GM18907 (cell line): ENCODE measurements around the gene ACSF3.
A peak's percentile ranks its signal among the peaks of the same experiment; 100 is the strongest.

Experiments used
- ATAC-seq: cut with Tn5 transposase; IDR thresholded peaks from one replicate; pipeline ENCODE4 v1.9.1; 2021; ENCODE audit warnings: mild to moderate bottlenecking, moderate library complexity; ENCODE audit not compliant: unreplicated experiment

Gene ACSF3

GRCh38 chr16:89093602-89094251 is at the start of gene ACSF3:
Gene ACSF3, plus strand, starts transcription at chr16:89093852. Its CDS starts 6,830 bp downstream, at chr16:89100682.
- peak; percentile 45 for ATAC-seq

DNA sequence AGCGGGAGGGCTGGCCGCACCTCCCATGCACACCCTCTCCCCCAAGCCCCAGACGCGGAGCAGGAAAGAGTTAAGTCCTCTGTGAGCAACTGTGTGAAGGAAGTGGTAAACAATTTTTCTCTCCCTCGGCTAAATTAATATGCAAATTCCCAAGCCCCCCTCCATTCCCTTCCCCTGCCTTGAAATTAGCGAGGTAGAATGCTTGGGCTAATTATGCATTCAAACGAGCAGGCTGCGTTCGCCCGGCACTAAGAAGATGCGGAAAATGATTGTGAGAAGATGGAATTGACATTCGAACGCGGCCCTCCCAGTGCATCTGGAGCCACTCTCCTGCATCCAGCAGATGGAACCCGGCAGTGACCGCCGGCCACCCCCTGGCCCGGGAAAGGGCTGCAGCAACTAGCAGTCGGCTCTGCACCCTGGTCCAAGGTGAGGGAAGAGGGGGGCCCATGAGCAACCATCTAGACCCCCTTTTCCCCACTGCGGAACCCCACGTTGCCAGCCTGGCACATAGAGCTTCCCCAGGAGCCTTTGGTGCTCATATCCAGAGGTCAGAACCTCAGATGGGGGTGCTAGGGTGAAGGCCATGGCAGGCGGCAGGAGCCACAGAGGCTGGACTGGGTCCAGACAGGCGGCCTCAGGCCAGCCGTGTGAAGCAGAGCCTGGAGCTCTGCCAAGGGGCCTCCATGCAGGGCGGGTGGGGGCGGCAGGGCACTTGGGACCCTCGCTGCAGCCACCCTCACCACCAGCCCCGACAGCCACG is 49.1 kb upstream of the ACSF3 start:
- ATAC-seq: no peak

GRCh38 chr16:89045181-89045815 is 48.4 kb upstream of the ACSF3 start:
- no peak for ATAC-seq

DNA sequence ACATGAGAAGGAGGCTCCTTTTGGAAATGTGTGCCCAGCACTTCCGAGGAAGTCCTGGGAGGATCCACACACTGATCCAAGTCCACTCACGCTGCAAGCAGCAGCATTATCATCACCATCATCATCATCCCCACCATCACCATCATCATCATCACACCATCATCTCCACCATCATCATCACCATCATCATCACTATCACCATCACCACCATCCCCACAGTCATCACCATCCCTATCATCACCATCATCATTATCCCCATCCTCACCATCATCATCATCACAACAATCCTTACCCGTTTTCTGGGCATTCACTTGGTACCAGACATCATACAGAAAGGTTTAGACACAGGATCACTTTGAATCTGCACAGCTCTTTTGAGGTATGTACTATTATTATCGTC is 47.8 kb upstream of the ACSF3 start:
- no peak for ATAC-seq

- no peak for ATAC-seq
These were observed 47.2 kb upstream of the ACSF3 start for GRCh38 chr16:89046491-89046890.

GRCh38 chr16:89047331-89048089 is 46.1 kb upstream of the ACSF3 start:
- no peak for ATAC-seq

- no peak for ATAC-seq
These were observed 45.4 kb upstream of the ACSF3 start for GRCh38 chr16:89048090-89048725.

GRCh38 chr16:89048871-89049422 is 44.7 kb upstream of the ACSF3 start:
- no peak for ATAC-seq

- no peak for ATAC-seq
These were observed 44.1 kb upstream of the ACSF3 start for GRCh38 chr16:89049484-89050118.

DNA sequence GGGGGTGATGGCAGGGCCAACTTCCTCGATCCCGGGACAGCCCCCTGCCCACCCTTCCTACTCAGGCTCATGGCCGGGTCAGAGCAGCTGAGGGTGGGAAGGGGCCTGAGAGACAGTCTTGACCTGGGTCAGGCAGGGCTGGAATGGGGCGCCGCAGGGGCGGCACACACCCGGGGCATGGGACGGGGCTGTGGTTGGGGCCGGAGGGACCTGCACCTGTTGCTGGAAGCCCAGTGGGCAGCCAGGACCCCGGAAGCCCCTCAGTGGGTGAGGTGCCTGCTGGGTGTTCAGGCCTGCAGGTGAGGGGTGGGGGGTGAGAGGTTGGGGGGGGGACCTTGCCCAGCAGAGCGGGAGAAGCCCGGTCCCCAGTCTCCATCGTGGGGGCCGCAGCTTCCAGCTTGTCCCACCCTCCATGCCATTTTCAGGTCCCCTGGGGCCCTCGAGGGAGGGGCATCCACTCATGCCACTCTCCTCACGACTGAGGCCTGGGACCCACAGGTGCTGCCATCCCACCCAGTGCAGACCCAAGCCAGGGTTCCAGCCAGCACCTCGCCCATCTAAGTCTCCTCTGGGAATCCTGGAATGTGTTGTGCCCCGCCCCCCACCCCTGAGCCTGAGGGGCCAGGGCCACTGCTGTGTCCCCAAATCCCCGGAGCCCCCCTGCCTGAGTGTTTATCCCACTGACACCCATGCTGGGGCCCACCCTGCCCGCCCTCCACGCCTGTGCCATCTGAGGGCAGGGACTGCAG is 43.4 kb upstream of the ACSF3 start:
- no peak for ATAC-seq

DNA sequence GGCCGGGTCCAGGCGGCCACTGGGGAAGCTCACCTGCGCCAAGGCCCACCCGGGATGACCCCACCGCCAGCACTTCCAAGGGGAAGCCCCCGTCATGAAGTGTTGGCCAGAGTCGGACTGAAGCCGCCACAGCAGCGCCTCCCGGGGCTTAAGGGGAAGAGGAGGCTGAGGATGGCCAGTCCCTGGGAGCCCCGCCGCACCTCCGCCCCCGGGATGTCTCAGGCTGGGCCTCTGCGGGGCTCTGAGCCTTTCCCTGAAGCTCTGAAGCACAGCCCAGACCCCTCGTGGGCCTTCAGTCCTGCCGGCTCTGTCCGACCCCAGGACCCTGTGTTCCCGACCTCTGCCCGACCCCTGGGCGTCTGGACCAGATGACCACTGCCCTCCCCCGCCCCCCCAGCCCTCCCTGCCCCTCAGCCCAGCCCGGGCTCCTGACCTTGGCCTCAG is 42.8 kb upstream of the ACSF3 start:
- ATAC-seq: no peak

- no peak for ATAC-seq
These were observed 42.0 kb upstream of the ACSF3 start for GRCh38 chr16:89051521-89052166.

- no peak for ATAC-seq
These were observed 41.3 kb upstream of the ACSF3 start for GRCh38 chr16:89052191-89052889.

- ATAC-seq: no peak
These were observed 40.5 kb upstream of the ACSF3 start for GRCh38 chr16:89052890-89053724.

- no peak for ATAC-seq
These were observed 40.0 kb upstream of the ACSF3 start for GRCh38 chr16:89053725-89054029.

DNA sequence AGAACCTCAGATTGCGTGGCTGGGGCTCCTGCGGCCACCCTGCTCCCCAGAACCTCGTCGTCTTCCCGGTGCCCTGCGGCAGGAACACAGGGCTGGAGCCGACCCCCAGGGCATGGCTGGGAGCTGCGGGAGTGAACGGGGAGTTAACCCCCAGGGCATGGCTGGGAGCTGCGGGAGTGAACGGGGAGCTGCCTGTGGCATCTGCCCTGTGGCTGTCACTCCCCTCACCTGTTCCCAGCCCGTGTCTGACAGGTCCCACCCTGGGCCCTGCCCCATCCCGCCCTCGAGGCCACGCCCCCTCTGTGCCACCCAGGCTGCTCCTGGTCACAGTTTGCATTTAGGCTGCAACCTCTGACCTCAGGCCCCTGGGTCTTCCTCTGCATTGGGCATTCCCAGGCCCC is 39.4 kb upstream of the ACSF3 start:
- no peak for ATAC-seq

GRCh38 chr16:89054714-89055113 is 38.9 kb upstream of the ACSF3 start:
- no peak for ATAC-seq
